GM19372 (cell line): ENCODE measurements around the gene ZFP1.

Experiments
- ATAC-seq: cut with Tn5 transposase; IDR thresholded peaks from one replicate; pipeline ENCODE4 v1.9.1; 2021; ENCODE audit warnings: mild to moderate bottlenecking, low read depth, moderate library complexity; ENCODE audit not compliant: unreplicated experiment

The ZFP1 gene

GRCh38 chr16:75143941-75144340, 4.4 kb upstream of the ZFP1 start:
- no peak for ATAC-seq

- ATAC-seq: no peak
These were observed 385 bp upstream of the ZFP1 start for GRCh38 chr16:75147968-75148310.

GRCh38 chr16:75151798-75152197, 3.5 kb downstream of the ZFP1 start:
- ATAC-seq: no peak

DNA sequence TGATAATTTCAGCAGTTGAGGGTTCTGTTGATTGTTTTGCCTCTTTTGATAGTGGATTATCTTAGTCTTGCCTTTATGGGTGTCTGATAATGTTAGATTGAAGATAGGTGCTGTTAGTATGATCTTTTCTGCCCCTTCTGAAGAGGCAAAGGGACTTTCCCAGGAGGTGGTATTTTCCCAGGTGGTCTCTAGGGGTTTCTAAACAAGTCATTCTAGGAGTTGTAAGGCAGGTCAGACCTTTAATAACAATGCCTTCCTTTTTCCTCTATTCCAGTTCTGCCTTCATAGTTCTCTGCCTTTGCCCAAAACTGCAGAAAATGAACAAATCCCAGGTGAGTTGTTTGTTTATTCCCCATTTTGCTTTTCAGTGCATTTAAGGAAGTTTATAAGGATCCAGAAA, 4.3 kb downstream of the ZFP1 start:
- no peak for ATAC-seq

- ATAC-seq: no peak
These were observed 12.1 kb downstream of the ZFP1 start for GRCh38 chr16:75160386-75160785.

DNA sequence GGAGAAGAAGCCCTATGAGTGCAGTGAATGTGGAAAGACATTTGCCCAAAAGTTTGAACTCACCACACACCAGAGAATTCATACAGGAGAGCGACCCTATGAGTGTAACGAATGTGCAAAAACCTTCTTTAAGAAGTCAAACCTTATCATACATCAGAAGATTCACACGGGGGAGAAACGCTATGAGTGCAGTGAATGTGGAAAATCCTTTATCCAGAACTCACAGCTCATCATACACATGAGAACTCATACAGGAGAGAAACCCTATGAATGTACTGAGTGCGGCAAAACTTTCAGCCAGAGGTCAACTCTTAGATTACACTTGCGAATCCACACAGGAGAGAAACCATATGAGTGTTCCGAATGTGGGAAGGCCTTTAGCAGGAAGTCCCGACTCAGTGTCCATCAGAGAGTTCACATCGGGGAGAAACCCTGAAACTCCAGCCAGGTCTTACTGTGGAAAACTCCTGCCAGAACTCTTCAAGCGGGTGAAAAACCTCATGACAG, 21.6 kb downstream of the ZFP1 start:
- no peak for ATAC-seq

GRCh38 chr16:75172578-75172977, 24.3 kb downstream of the ZFP1 start:
- no peak for ATAC-seq

- ATAC-seq: no peak
These were observed 26.8 kb downstream of the ZFP1 start for GRCh38 chr16:75175074-75175473.

- no peak for ATAC-seq
These were observed 28.6 kb downstream of the ZFP1 start for GRCh38 chr16:75176926-75177325.

- no peak for ATAC-seq
These were observed 30.9 kb downstream of the ZFP1 start for GRCh38 chr16:75179208-75179607.

DNA sequence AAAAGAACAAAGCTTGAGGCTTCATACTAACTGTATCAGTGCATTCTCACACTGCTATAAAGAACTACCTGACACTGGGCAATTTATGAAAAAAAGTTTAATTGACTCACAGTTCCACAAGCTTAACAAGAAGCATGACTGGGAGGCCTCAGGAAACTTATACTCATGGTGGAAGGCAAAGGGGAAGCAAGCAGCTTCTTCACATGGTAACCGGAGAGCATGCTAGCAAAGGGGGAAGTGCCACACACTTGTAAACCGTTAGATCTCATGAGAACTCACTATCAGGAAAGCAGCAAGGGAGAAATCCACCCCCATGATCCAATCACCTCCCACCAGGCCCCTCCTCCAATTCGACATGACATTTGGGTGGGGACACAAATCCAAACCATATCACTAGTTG, 33.3 kb downstream of the ZFP1 start:
- no peak for ATAC-seq

GRCh38 chr16:75188832-75189477, 40.6 kb downstream of the ZFP1 start:
- ATAC-seq: no peak

DNA sequence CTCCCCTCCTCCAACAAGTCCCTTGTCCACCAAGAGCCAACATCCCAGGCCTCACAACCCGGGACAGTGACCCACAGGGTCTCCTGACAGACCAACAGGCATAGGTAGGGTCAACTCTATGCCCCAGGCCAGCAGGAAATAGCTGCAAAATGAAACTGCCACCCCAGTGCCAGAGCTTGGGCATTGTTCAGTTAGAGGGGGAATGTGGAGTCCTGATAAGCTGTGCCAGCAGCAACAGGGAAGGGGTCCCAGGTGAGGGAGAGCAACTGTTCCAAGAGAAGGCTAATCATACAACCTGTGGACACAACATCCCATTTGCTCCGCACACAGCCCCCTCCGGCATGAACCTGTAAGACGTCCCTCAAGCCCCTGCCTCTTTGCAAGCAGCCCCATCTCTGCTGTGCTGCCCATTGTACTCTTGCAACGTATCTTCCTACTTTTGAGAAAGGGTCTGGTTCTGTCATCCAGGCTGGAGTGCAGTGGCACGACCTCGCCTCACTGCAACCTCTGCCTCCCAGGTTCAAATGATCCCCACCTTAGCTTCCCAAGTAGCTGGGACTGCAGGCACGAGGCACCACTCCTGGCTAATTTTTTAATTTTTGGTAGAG, 41.4 kb downstream of the ZFP1 start:
- no peak for ATAC-seq

- no peak for ATAC-seq
These were observed 44.4 kb downstream of the ZFP1 start for GRCh38 chr16:75192606-75193264.

- ATAC-seq: no peak
These were observed 44.9 kb downstream of the ZFP1 start for GRCh38 chr16:75193265-75193650.

DNA sequence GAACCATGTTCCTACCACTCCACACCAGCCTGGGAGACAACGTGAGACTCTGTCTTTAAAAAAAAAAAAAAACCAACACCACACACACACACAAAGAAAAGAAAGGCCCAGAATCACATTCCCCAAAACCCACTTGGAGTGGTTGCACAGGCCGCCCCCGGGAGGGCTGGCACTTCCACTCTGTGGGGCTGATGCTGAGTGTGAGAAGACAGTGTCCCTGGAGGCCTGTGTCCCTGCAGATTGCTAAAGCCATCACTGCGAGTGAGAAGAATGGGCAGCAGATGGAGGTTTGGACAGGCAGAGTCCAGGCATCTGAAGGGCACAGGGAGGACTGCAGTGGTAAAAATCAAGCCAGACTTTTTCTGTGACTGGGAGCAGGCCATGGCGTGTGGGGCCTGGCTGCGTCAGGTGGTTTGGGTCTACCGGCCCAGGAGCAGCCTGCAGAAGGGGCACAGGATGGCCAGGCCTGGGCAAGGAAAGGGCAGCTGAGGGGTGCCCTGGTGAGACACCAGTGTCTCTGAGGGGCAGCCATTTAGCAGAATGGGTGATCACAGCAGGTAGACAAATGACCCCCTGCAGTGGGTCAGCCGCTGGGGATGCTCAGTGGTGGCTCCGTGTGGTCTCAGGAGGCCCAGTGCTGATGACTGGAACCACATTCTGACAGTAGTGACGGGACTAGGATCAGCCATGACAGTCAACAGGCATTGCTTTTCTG, 45.6 kb downstream of the ZFP1 start:
- ATAC-seq: no peak

- ATAC-seq: no peak
These were observed 47.8 kb downstream of the ZFP1 start for GRCh38 chr16:75195811-75196790.

GRCh38 chr16:75196836-75197235, 48.5 kb downstream of the ZFP1 start:
- no peak for ATAC-seq

GRCh38 chr16:75197522-75198134, 49.3 kb downstream of the ZFP1 start:
- ATAC-seq: no peak

DNA sequence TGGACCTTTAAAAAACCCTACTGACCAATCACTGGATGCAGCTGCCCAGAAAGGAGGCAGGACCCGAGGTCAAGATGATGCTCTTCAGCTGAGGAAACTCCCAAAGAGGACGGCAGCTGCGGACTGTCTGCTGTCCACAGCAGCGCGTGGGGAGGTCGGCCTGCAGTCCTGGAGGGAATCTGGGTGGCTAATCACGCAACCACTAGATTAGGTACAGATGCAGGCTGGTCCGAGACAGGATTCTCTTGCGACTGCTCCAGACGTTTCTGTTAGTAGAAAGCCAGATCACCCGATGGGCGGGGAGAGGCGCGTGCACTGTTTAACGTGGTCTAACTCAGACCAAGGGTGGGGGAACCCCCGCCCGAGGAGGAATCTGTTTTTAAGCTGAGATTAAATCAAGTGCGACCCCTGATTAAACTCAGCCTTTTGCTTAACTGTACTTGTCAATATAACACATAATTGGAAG, 49.8 kb downstream of the ZFP1 start:
- ATAC-seq: no peak
